A549 (cell line): ENCODE results near the gene TMEM269.

Experiments used
- CTCF ChIP-seq: fragments of >200 bp; sonication (Bioruptor Twin); formaldehyde crosslinking; IDR thresholded peaks from 3 replicates; pipeline ENCODE4 v1.5.1; 2016
- EHMT2 ChIP-seq: fragments of 200-600 bp; sonication (generic); IDR thresholded peaks from 2 replicates; pipeline ENCODE4 v1.6.1; 2016; ENCODE audit warnings: antibody characterized with exemption, low read depth, mild to moderate bottlenecking, moderate library complexity
- EP300 ChIP-seq, 2 experiments: fragments of >200 bp; sonication (Bioruptor Twin); formaldehyde crosslinking; IDR thresholded peaks; 2 replicates in 1 of 2; 3 replicates in 1 of 2; pipeline ENCODE4 v1.6.1; 2016 to 2017
- HDAC2 ChIP-seq: fragments of 200-600 bp; sonication (generic); IDR thresholded peaks from 2 replicates; pipeline ENCODE4 v1.6.1; 2016
- JUN ChIP-seq, 2 experiments: fragments of >200 bp; sonication (Bioruptor Twin); formaldehyde crosslinking; IDR thresholded peaks; 2 replicates in 1 of 2; 3 replicates in 1 of 2; pipeline ENCODE4 v1.6.1; 2016 to 2017
- JUNB ChIP-seq: fragments of >200 bp; sonication (Bioruptor Twin); formaldehyde crosslinking; IDR thresholded peaks from 2 replicates; pipeline ENCODE4 v1.6.1; 2016
- KDM1A ChIP-seq: fragments of 200-600 bp; sonication (generic); IDR thresholded peaks from 2 replicates; pipeline ENCODE4 v1.6.1; 2016; ENCODE audit warnings: low read depth, mild to moderate bottlenecking
- MAFK ChIP-seq: fragments of 450-650 bp; IDR thresholded peaks from 2 replicates; pipeline ENCODE4 v1.6.1; 2014; ENCODE audit not compliant: partially characterized antibody
- MAX ChIP-seq: IDR thresholded peaks from 2 replicates; pipeline ENCODE4 v1.6.1; 2012
- PHF8 ChIP-seq: fragments of 200-600 bp; sonication (generic); IDR thresholded peaks from 2 replicates; pipeline ENCODE4 v1.6.1; 2016; ENCODE audit warnings: low read depth, mild to moderate bottlenecking, antibody characterized with exemption, moderate library complexity, borderline replicate concordance
- POLR2A ChIP-seq: IDR thresholded peaks from 2 replicates; pipeline ENCODE4 v1.6.1; 2012; ENCODE audit warnings: mild to moderate bottlenecking, low read length
- RNF2 ChIP-seq: fragments of 200-600 bp; sonication (generic); IDR thresholded peaks from 2 replicates; pipeline ENCODE4 v1.6.1; 2016; ENCODE audit warnings: low read depth, mild to moderate bottlenecking, antibody characterized with exemption, moderate library complexity, borderline replicate concordance
- SMC3 ChIP-seq: fragments of >200 bp; sonication (Bioruptor Twin); formaldehyde crosslinking; IDR thresholded peaks from 3 replicates; pipeline ENCODE4 v1.6.1; 2018; ENCODE audit warnings: inconsistent platforms
- ZC3H11A ChIP-seq: fragments of 450-650 bp; IDR thresholded peaks from 2 replicates; pipeline ENCODE4 v1.6.1; 2014; ENCODE audit warnings: antibody characterized with exemption, mild to moderate bottlenecking

DNA sequence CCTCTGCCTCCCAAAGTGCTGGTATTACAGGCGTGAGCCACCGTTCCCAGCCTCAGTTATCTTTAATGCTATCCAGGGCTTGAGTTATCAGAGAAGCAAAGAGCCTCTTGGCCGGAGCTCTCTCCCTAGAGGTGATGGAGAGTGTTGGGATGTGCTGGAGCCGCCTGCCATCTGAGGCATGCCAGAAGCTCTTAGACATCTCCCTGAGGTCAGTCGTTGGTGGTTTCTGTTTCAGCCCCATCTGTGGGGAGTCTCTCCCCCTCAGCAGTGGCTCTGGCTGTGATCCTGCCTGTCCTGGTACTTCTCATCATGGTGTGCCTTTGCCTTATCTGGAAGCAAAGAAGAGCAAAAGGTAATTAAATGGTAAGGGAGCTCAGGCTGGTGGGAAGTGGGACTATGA is 50.0 kb downstream of the TMEM269 start:
- no peak for TF ChIP-seq CTCF
- no peak for TF ChIP-seq EHMT2
- no peak for TF ChIP-seq MAX
- no peak for TF ChIP-seq MAFK
- TF ChIP-seq HDAC2, result no peak
- TF ChIP-seq KDM1A, result no peak
- no peak for TF ChIP-seq RNF2
- no peak for TF ChIP-seq JUN (IDR thresholded peaks at IDR 0.05)
- no peak for TF ChIP-seq EP300 (IDR thresholded peaks at IDR 0.05)
- no peak for TF ChIP-seq ZC3H11A
- no peak for TF ChIP-seq PHF8
- no peak for TF ChIP-seq SMC3
- TF ChIP-seq JUNB, result no peak
- no peak for TF ChIP-seq POLR2A
